ENCODE measurements around the gene CYP4V2. TPM values are rescaled to one million over a fixed set of nuclear protein-coding genes. Genes with fewer than 3 reads are reported as not detected.
A peak's percentile ranks its signal among the peaks of the same experiment; 100 is the strongest.

CYP4V2 gene
- total RNA-seq, 1 donor from 2014 or later: 8.7 TPM

DNA sequence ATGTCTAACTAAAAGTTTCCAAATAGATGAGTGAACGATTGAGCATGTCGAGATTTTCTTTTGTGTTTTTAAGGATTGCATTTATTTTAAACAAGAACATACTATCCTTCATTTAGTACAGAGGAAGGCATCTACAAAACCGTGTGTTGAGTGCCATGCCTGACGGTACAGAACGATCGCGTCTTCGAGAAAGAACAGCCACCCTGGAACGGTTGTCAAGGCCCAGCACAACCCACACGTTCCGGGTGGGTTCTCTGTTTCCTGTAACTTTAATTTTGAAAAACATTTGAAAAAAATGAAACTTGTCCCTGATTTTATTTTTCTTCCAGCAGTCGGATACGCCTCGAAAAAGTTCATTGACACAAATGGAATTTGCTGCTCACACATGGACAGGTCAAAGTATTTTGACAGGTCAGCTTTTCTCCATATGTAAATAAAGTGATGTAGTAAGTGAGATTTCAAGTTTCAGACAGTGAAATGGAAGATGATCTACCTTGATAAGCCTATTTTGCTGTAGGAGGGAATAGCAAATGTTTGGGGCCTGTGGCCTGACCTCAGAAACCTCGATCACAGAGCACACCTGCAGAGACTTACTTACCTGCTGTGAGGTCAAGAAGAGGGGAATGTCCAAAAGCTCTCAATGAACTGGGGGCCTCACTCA is 24.4 kb upstream of the CYP4V2 start:
- no peak overlapping the region for H3K27ac Mint-ChIP-seq
- no peak for DNase-seq
- no peak overlapping the region for H3K4me3 Mint-ChIP-seq
- H3K9me3 Mint-ChIP-seq: no peaks in the 10 kb centered on the region
- intact Hi-C loops (cut with micrococcal nuclease): no loop called here
- H3K27me3 Mint-ChIP-seq: no peaks in the 10 kb centered on the region
- H3K4me1 Mint-ChIP-seq: peaks cover 2% of the 10 kb centered on the region
- H3K36me3 Mint-ChIP-seq (ENCODE audit: low read depth): no peaks in the 10 kb centered on the region

DNA sequence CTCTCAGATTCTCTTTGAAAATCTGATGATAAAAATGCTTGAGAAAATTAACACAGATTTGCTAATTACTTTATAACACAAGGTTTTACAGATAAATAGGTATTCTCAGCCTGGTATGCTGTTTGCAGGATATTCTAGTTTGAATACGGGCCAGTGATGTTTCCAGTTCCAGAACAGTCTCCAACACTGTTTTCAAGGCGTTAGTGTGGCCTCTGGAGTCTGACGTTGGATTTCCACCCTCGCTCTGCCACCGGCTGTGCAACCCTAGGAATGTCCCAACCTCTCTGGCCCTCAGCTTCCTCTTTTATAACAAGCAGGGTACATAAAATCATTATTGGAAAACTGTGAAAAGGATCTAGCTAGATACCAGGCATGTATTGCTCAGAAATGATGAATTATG is 23.8 kb upstream of the CYP4V2 start:
- Mint-ChIP-seq H3K36me3 (ENCODE audit: low read depth) (no peaks in the 10 kb centered on the region), H3K27me3 (no peaks in the 10 kb centered on the region), H3K27ac (no peak overlapping the region), H3K4me3 (no peak overlapping the region), H3K4me1 (peaks cover 2% of the 10 kb centered on the region), H3K9me3 (no peaks in the 10 kb centered on the region)
- intact Hi-C loops (cut with micrococcal nuclease): no loop called here
- no peak for DNase-seq

DNA sequence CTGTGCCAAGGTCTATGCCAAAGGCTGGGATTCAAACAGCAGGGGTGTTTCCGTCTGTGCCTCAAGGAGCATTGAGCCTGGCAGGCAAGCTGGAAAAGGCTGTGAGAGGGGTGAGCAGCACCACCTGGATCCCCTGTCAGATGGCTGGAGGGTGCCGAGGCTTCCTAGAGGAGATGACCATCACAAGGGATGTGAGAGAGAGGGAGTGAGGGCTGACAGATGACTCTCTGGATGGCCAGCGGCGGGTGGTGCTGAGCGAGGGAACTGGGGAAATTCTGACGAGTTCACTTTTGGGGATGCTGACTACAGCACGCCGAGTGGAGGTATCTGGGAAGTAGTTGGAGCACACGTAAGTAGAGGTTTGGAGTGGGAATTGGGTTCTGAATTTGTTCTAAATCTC is 22.6 kb upstream of the CYP4V2 start:
- intact Hi-C loops (cut with micrococcal nuclease): no loop called here
- no peak overlapping the region for H3K4me3 Mint-ChIP-seq
- H3K4me1 Mint-ChIP-seq: peaks cover 2% of the 10 kb centered on the region
- H3K36me3 Mint-ChIP-seq (ENCODE audit: low read depth): no peaks in the 10 kb centered on the region
- DNase-seq: no peak
- no peaks in the 10 kb centered on the region for H3K27me3 Mint-ChIP-seq
- no peak overlapping the region for H3K27ac Mint-ChIP-seq
- no peaks in the 10 kb centered on the region for H3K9me3 Mint-ChIP-seq

DNA sequence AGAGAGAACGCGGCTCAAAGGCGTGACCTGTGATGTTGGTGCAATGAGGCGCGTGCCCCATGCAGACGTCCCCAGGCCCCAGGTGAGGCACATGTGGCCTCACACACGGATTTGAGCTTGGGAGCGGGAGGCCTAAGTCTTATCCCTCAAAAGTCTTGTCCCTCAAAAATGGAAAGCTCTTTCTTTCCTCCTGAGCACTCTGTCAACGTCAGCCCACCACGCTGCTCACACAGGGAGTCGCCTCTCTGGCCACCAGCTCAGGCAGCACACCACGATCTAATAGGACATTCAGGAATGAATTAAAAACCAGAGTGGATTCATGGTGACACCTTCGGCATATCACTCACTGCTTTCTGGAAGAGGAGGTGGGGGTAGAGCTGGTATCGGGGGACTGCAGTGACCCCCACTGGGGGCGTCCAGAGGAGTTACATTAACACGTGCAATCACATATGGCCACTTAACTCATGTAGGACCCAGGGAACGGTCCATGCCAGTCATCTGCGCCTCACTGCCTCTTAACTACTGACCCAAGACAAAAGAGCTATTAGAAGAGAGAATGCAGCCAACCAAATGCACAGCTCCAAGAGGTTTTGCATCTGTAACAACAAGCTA is 21.9 kb upstream of the CYP4V2 start:
- no peak for DNase-seq
- Mint-ChIP-seq H3K27me3 (peaks cover 2% of the 10 kb centered on the region), H3K4me1 (peaks cover 2% of the 10 kb centered on the region), H3K9me3 (no peaks in the 10 kb centered on the region), H3K36me3 (ENCODE audit: low read depth) (no peaks in the 10 kb centered on the region), H3K4me3 (no peak overlapping the region), H3K27ac (no peak overlapping the region)
- intact Hi-C loops (cut with micrococcal nuclease): no loop called here

DNA sequence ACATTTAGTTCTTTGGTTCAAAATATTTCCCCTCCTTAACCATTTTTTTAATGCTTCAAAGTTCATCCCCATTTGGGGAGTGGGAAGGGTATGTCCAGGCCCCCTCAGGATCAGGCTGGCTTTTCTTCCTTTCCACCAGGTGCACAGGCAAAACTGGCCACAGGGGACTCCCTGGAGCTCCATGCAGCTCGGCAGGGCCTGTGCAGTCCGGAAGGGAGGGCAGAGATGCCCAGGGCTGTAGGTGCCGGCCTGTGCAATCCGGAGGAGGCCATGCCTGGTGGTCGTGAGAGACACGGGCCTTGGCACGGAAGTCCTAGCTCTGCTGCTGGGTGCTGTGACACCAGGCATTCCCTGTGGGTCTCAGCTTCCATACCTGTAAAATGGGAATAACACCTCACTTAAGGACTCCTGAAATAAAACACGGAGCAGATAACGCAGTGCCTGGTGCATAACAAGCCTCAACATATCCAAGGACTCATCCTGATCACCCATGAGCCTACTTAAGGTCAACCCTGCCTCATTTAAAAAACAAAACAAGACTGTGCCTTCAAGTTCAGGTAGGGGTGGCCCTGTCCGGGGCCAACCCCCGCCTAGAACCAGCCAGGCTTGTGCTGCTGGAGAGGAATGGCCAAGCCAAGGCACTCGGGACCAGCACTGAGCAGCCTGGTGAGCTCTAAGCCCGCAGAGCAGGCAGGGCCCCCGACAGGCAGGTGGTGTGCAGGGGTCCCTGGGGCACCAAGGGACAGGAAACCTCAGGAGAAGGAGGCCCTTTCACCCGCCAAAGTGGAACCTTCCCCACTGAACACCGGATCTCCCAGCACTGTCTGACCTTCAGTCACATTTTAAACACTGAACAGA is 21.2 kb upstream of the CYP4V2 start:
- H3K36me3 Mint-ChIP-seq (ENCODE audit: low read depth): no peaks in the 10 kb centered on the region
- H3K4me3 Mint-ChIP-seq: no peak overlapping the region
- no peaks in the 10 kb centered on the region for H3K9me3 Mint-ChIP-seq
- intact Hi-C loops (cut with micrococcal nuclease): no loop called here
- H3K4me1 Mint-ChIP-seq: peaks cover 2% of the 10 kb centered on the region
- H3K27ac Mint-ChIP-seq: no peak overlapping the region
- peaks cover 2% of the 10 kb centered on the region for H3K27me3 Mint-ChIP-seq
- no peak for DNase-seq

DNA sequence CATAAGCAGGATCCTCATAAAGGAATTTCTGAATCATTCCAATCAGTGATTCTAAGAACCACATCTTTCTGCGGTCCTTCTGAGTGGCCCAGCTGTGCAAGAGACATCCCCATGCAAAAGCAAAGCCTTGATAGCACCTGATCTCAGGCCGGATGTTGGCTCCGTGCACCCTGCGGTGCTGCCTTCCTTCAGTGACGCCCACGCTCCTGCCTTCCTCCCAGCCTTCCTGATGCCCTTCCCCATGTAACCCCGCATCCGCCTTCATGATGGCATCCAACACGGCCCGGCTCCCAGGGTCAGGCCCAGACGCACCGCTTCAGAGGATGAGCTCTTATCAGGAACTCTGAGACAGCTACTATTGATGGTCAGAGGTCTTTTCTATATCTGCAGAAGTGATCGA is 20.4 kb upstream of the CYP4V2 start:
- Mint-ChIP-seq H3K27me3 (peaks cover 8% of the 10 kb centered on the region), H3K27ac (no peak overlapping the region), H3K4me3 (no peak overlapping the region), H3K4me1 (peaks cover 2% of the 10 kb centered on the region), H3K36me3 (ENCODE audit: low read depth) (no peaks in the 10 kb centered on the region), H3K9me3 (no peaks in the 10 kb centered on the region)
- intact Hi-C loops (cut with micrococcal nuclease): no loop called here
- DNase-seq: no peak

DNA sequence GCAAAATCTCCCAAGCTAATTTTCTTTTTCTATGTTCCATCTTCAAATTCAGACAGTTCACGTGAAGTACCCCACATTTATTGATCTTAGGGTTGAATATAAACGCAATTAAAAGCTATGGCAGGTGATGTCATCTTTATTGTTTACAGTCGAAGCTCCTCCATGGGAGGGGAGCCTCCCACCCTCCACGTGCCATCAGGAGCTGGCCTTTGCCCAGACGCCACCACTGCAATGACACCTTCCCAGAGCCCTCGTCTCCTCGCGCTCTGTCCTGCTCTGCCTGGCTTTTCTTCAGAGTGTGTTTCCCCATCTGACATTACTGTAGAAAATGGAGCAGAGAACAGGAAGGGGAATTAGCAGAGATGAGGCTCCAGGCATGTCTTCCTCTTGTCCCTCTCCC is 18.8 kb upstream of the CYP4V2 start:
- no peaks in the 10 kb centered on the region for H3K4me1 Mint-ChIP-seq

DNA sequence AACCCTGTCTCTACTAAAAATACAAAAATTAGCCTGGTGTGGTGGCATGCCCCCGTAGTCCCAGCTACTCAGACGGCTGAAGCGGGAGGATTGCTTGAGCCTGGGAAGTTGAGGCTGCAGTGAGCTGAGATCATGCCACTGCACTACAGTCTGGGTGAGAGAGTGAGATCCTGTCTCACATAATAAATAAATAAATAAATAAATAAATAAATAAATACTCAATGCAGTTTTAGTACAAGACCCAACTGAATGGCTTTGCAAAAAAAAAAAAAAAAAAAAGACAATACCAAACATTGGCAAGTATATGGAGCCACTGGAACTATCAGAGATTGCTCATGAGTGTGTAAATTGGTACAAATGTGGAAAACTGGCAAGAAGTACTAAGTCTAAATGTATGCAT is 3.3 kb upstream of the CYP4V2 start:
- Mint-ChIP-seq H3K27ac (no peak overlapping the region), H3K9me3 (peaks cover 9% of the 10 kb centered on the region), H3K27me3 (peaks cover 26% of the 10 kb centered on the region), H3K36me3 (ENCODE audit: low read depth) (peaks cover 5% of the 10 kb centered on the region), H3K4me3 (no peak overlapping the region), H3K4me1 (peaks cover 22% of the 10 kb centered on the region)
- no peak for DNase-seq
- intact Hi-C loops (cut with micrococcal nuclease): no loop called here

More for the DNA sequence above, 18.8 kb upstream of the CYP4V2 start:
- Mint-ChIP-seq H3K27ac (no peak overlapping the region), H3K36me3 (ENCODE audit: low read depth) (no peaks in the 10 kb centered on the region), H3K27me3 (peaks cover 15% of the 10 kb centered on the region), H3K4me3 (no peak overlapping the region), H3K9me3 (peaks cover 4% of the 10 kb centered on the region)
- no peak for DNase-seq
- intact Hi-C loops (cut with micrococcal nuclease): no loop called here

DNA sequence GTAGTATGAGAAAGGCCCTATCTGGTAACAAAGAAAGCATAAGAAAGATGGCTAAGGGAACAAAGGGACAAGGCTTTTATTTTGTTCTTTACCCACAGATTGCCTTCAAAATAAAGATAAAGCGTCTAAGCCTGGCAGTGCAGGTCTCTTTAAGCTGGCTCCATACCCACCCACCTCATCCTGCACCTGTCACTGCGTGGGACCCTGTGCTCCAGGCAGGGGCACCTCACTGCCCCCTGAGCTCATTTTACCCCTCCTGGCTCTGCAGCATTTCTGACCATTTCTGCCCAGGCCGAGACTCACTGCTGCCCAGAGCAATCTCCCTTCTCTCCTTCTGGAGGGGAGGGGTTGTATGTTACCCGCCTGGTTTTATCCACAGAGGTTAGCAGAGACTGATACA is 1.7 kb upstream of the CYP4V2 start:
- peaks cover 5% of the 10 kb centered on the region for H3K9me3 Mint-ChIP-seq
- H3K4me3 Mint-ChIP-seq: peak overlapping the region; percentile 90
- peaks cover 4% of the 10 kb centered on the region for H3K36me3 Mint-ChIP-seq (ENCODE audit: low read depth)
- no peak for DNase-seq
- peaks cover 23% of the 10 kb centered on the region for H3K4me1 Mint-ChIP-seq
- intact Hi-C loops (cut with micrococcal nuclease): loop anchor here (2.0 to 10.0 kb wide), 5 partner anchors 29 to 985 kb away; partner anchors contain the start of genes CCDC110, CFAP97, SNX25 and TLR3
- peaks cover 13% of the 10 kb centered on the region for H3K27me3 Mint-ChIP-seq
- H3K27ac Mint-ChIP-seq: peak overlapping the region; percentile 94

DNA sequence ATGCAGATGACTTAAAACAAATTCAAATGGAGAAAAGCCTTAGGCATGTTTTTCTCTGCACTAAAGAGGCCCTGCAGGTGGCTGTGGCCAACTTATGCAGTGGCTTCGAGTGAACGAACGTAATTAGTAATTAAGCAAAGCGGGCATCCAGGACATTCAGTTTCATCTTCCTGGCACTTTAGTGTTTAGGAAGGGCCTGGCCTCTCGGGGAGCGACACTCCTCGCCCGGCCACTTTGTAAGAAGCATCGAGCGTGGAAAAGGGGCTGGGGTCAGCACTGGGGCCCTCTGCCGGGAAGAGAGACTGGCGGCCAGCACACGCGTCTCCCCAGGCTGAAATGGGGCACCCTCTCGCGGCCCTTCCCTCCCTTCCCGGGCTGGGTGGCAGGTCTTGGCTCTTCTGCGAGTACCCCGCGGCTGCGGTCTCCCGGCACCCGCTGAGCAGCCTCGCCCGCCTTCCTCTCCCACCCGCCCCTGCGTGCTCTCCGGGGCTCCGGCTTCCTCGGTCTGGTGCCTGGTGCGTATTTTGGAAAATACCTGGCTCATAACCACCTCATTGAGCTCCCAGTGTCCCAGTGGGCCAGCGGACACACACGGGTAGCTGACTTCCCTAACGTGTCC is 677 bp upstream of the CYP4V2 start:
- peaks cover 6% of the 10 kb centered on the region for H3K36me3 Mint-ChIP-seq (ENCODE audit: low read depth)
- H3K27me3 Mint-ChIP-seq: peaks cover 2% of the 10 kb centered on the region
- H3K9me3 Mint-ChIP-seq: no peaks in the 10 kb centered on the region
- H3K4me3 Mint-ChIP-seq: peak overlapping the region; percentile 90
- DNase-seq: peak; percentile 84
- peak overlapping the region; percentile 94 for H3K27ac Mint-ChIP-seq
- peaks cover 23% of the 10 kb centered on the region for H3K4me1 Mint-ChIP-seq
- intact Hi-C loops (cut with micrococcal nuclease): loop anchor here (2.0 to 10.0 kb wide), 5 partner anchors 30 to 986 kb away; partner anchors contain the start of genes CCDC110, CFAP97, SNX25 and TLR3

DNA sequence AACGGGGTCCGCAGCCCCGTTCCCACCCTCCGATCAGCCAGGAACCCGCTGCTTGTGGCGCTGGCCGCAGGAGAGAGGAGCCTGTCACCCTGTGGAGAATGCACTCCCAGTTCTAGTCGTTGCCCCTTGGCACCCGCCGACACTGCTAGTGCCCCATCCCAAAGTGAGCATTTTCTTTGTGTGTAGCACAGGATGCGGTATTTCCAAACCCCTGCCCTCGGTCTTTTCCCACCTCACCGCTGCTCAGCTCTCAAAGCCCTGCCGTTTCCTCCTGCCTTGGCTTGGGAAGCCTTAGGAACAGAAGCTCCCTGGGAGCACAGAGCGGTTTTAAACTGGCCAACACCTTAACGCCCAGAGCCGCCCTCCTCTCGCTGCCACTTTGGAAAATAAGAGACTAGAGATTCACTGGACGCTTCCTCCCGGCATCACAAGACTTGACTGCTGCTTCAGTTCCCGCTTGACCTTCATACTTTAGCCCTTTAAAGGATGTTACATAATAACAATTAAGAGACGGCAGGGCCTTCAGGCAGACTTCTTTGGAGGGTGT is 772 bp downstream of the CYP4V2 start:
- Mint-ChIP-seq H3K9me3 (no peaks in the 10 kb centered on the region), H3K27me3 (no peaks in the 10 kb centered on the region), H3K36me3 (ENCODE audit: low read depth) (peaks cover 11% of the 10 kb centered on the region), H3K27ac (peak overlapping the region; percentile 93), H3K4me1 (peaks cover 23% of the 10 kb centered on the region), H3K4me3 (peak overlapping the region; percentile 97)
- intact Hi-C loops (cut with micrococcal nuclease): loop anchor here (5.0 to 10.0 kb wide), 3 partner anchors 125 to 987 kb away; partner anchors contain the start of genes CCDC110, CFAP97, SNX25 and TLR3
- DNase-seq: peak; percentile 81

DNA sequence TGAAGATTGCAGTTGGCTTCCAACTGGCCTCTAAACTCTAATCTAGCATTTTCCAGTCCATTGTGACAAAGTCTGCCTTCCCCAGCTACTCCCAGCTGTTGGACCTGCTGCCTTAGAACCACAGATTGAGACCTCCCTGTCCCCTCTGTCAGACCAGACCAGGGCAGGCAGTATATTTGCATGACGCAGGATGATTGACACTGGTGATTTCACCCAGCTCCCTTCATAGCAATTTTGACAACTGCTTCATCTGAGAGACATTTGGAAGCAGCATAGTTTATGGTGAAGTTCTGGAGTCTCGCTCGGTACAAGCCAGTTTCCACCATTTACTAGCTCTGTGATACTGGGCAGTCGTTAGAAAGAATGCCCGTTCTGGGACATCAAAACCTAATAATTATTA is 2.5 kb downstream of the CYP4V2 start:
- no peak for DNase-seq
- H3K4me3 Mint-ChIP-seq: no peak overlapping the region
- H3K27me3 Mint-ChIP-seq: no peaks in the 10 kb centered on the region
- peaks cover 15% of the 10 kb centered on the region for H3K36me3 Mint-ChIP-seq (ENCODE audit: low read depth)
- H3K4me1 Mint-ChIP-seq: peaks cover 22% of the 10 kb centered on the region
- no peak overlapping the region for H3K27ac Mint-ChIP-seq
- intact Hi-C loops (cut with micrococcal nuclease): loop anchor here (5.0 to 10.0 kb wide), 3 partner anchors 127 to 989 kb away; partner anchors contain the start of genes CCDC110, CFAP97, SNX25 and TLR3
- H3K9me3 Mint-ChIP-seq: no peaks in the 10 kb centered on the region

DNA sequence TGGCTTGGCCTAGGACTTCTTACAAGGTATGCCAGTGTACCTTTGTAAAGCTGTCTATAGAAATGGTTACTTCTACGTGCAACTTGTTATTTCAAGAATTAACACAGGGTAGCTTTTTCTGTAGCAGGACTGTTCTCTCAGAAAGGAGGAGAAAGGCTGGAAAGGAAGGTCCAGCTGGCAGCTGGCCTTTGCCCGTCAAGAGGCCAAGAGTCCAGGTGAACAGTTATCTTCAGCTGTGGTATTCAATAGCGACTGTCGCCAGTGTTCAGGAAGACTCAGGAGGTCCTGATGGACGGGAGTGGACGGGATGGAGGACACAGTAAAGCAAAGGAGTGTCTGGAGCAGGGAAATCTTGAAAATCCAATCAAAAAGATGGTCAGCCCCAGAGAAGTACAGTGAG is 4.7 kb downstream of the CYP4V2 start:
- intact Hi-C loops (cut with micrococcal nuclease): loop anchor here (10.0 kb wide), 1 partner anchor 991 kb away; the partner anchor contains the start of genes CFAP97 and SNX25
- no peak for DNase-seq
- Mint-ChIP-seq H3K36me3 (ENCODE audit: low read depth) (peaks cover 15% of the 10 kb centered on the region), H3K27me3 (no peaks in the 10 kb centered on the region), H3K9me3 (no peaks in the 10 kb centered on the region), H3K4me1 (peaks cover 6% of the 10 kb centered on the region), H3K4me3 (no peak overlapping the region), H3K27ac (no peak overlapping the region)

Measured in activated CD4-positive, alpha-beta T cell treated with anti-CD3 and anti-CD28 coated beads, Interleukin-2, amount 10 ng/mL, durations not matched to agents 24 days and 14 days (primary cell).